GM21825 (cell line): ENCODE data around the gene AGPS.

Experiments
- ATAC-seq: cut with Tn5 transposase; IDR thresholded peaks from one replicate; pipeline ENCODE4 v1.9.1; 2021; ENCODE audit warnings: mild to moderate bottlenecking, moderate library complexity; ENCODE audit not compliant: unreplicated experiment

AGPS gene

GRCh38 chr2:177582000-177582399 is 189.4 kb downstream of the AGPS start:
- no peak for ATAC-seq

- no peak for ATAC-seq
These were observed 191.6 kb downstream of the AGPS start for GRCh38 chr2:177584030-177584692.

- no peak for ATAC-seq
These were observed 192.8 kb downstream of the AGPS start for GRCh38 chr2:177585234-177585863.

GRCh38 chr2:177586154-177586553 is 193.6 kb downstream of the AGPS start:
- ATAC-seq: no peak

- no peak for ATAC-seq
These were observed 194.8 kb downstream of the AGPS start for GRCh38 chr2:177587371-177587770.

GRCh38 chr2:177588671-177589070 is 196.1 kb downstream of the AGPS start:
- no peak for ATAC-seq

GRCh38 chr2:177589186-177589585 is 196.6 kb downstream of the AGPS start:
- no peak for ATAC-seq

GRCh38 chr2:177592397-177592796 is 199.8 kb downstream of the AGPS start:
- no peak for ATAC-seq

- ATAC-seq: no peak
These were observed 200.4 kb downstream of the AGPS start for GRCh38 chr2:177592945-177593344.

- ATAC-seq: no peak
These were observed 200.8 kb downstream of the AGPS start for GRCh38 chr2:177593402-177593801.
